Fibroblast of mammary gland (primary cell): ENCODE data around the gene GABARAPL2.

Source experiments
- DNase-seq: peaks from one replicate; pipeline ENCODE4 v3.0.0-alpha.2; 2010; ENCODE audit warnings: low read depth
- H3K4me3 ChIP-seq: 2 replicates; pipeline ENCODE4 v1.5.1; 2011; ENCODE audit warnings: low read depth, mild to moderate bottlenecking, low read length, moderate library complexity; ENCODE audit not compliant: control insufficient read depth
- CTCF ChIP-seq: conservative IDR thresholded peaks from 2 replicates; pipeline ENCODE4 v1.5.1; 2011; ENCODE audit warnings: low read depth, low read length, inconsistent platforms; ENCODE audit not compliant: control insufficient read depth, insufficient read depth

The GABARAPL2 gene

GRCh38 chr16:75615619-75616018 is 49.4 kb downstream of the GABARAPL2 start:
- no peak overlapping the region for H3K4me3 ChIP-seq
- DNase-seq, result no peak
- TF ChIP-seq CTCF, result no peak

GRCh38 chr16:75616521-75617010 is 50.4 kb downstream of the GABARAPL2 start:
- no peak overlapping the region for H3K4me3 ChIP-seq
- no peak for DNase-seq
- no peak for TF ChIP-seq CTCF

DNA sequence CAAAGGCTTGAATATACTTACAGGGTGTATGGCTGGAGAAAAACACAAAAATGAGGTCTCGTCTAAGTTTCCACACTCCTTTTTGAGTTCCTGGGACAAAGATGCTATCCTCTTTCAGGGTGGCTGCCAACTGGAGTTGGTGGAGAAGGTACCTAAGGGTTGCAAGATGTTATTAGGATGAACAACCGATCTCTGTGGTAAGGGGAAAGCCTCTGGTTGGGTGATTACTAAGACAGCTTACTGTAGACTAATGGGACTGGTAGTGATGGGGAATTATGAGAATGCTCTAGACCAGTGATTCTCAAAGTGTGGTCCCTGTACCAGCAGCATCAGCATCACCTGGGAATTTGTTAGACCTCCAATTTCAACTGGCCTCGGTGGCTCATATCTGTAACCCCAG is 50.9 kb downstream of the GABARAPL2 start:
- H3K4me3 ChIP-seq, result no peak overlapping the region
- no peak for TF ChIP-seq CTCF
- no peak for DNase-seq

DNA sequence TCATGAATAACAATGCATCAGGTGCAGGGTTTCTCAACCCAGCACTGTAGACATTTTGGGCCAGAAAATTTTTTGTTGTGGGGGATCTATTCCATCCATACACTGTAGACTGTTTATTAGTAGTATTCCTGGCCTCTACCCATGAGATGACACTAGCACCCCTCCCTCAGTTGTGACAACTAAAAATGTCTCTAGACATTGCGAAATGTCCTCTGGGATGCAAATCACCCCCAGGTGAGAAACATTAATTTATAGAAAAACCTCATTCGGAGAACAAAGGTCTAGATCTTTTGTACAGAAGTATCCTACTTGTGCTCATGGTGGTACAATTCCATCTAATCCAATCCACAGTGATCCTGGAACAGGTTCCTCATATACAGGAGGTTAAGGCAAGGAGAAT is 52.6 kb downstream of the GABARAPL2 start:
- DNase-seq, result no peak
- TF ChIP-seq CTCF, result no peak
- H3K4me3 ChIP-seq, result no peak overlapping the region

DNA sequence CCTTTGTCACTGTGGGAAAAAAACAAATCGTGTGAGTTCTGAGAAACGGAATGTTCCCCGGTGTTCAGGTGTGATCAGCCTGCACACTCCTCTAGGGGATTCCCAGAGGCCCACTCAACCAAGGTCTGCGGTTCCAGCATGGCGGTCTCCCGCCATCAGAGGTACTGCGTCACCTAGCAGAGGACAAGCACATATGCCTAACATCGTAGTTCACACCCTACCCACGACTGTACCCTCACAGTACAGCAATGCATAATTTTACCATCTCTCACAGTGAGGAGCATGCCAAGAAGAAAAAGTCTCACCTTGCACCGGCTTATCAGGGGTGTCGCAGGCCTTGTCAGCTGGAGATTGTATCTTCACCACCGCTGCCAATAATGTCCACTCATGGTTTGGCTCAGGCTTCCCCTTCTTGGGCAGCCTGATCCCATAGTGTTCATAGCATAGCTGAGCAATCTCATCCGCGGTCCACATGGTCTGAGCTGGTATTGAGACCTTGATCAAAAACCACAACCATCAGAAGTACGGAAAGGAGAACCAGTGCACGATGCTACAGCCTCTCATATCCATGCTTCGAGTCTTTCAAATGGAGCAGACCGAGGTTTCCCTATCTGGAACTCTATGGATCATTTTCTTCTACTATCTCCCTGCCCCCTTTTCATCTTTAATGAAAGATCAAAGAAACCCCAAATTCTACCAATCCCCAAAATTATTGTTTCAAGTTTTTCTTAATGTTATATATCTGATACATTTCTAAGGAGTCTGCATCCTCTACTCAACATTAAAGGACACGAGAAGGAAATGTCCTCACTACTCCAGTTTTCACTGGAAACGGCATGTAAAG is 54.4 kb downstream of the GABARAPL2 start:
- H3K4me3 ChIP-seq, result no peak overlapping the region
- no peak for DNase-seq
- TF ChIP-seq CTCF, result no peak

GRCh38 chr16:75621170-75621477 is 54.9 kb downstream of the GABARAPL2 start:
- no peak overlapping the region for H3K4me3 ChIP-seq
- TF ChIP-seq CTCF, result peak; percentile 50
- DNase-seq, result peak; percentile 47
